ENCODE results near the gene IYD. TPM values are rescaled to one million over a fixed set of nuclear protein-coding genes. Genes with fewer than 3 reads are reported as not detected.

Gene IYD
- total and polyA plus RNA-seq, 9 of the 15 experiments (the other 6 are each of a cell fraction or from before 2014, with no cell fraction given), result not detected

- Histone ChIP-seq H3K4me1 (replicated peaks in 1 of 2; ENCODE audit: control insufficient read depth in 2 of 2, insufficient read depth in 2 of 2, low read length in 2 of 2) (peaks cover 8 to 13% of the 10 kb centered on the region in 2 experiments; a peak in 3 of 5 replicates), H3K9ac (ENCODE audit: insufficient read depth in 1 of 2, low read depth in 2 of 2, low read length in 2 of 2) (no peak overlapping the region), H3K79me2 (ENCODE audit: control insufficient read depth, insufficient read depth, low read length) (no peaks in the 10 kb centered on the region), H3K4me3 (no peak overlapping the region), H3K4me2 (ENCODE audit: insufficient read depth, low read length) (no peak overlapping the region), H3K9me3 (replicated peaks; ENCODE audit: control insufficient read depth, insufficient read depth, low read depth, low read length) (no peaks in the 10 kb centered on the region), H2AFZ (ENCODE audit: low read depth, low read length) (no peak overlapping the region), H3K27ac (ENCODE audit: extremely low read depth, low read depth, low read length) (no peak overlapping the region), H3K27me3 (ENCODE audit: control insufficient read depth in 2 of 2, insufficient read depth in 2 of 2, low read length in 2 of 2) (no peaks in the 10 kb centered on the region), H3K9me1 (ENCODE audit: control insufficient read depth, insufficient read depth, low read length) (no peaks in the 10 kb centered on the region), H4K20me1 (replicated peaks; ENCODE audit: control insufficient read depth, insufficient read depth, low read length) (no peaks in the 10 kb centered on the region), H3K36me3 (ENCODE audit: control insufficient read depth, insufficient read depth, low read length) (no peaks in the 10 kb centered on the region)
- in situ Hi-C loops (cut with MboI), result loop anchor here (5.0 kb wide), 1 partner anchor 254 kb away; no protein-coding TSS in a partner anchor
- intact Hi-C loops (cut with micrococcal nuclease), result no loop called here
- TF ChIP-seq ZNF24 (IDR thresholded peaks at IDR 0.05) (peak; percentile 90), MAFG (tag; conservative IDR thresholded peaks at IDR 0.05) (no peak)
- no TSS peak for BruUV-seq (replicated peaks)
- ChIA-PET POLR2A (interaction anchor here (0.8 to 1.8 kb wide), 4 partner anchors 9 to 202 kb away, joined by 3 to 9 read pairs (median 3); no protein-coding TSS in a partner anchor), CTCF (ENCODE audit: low intra/inter-chr PET ratio) (interaction anchor here (0.7 to 3.9 kb wide), 2 partner anchors 69 to 256 kb away, joined by 3 to 47 read pairs; no protein-coding TSS in a partner anchor)
- DNase-seq (ENCODE audit: extremely low read depth in 1 of 4, low spot score in 3 of 4), result no peak
- WGBS (ENCODE audit: insufficient coverage, low coverage, missing lambda C conversion rate), result 36% methylated on average over 2 of the region's 2 CpGs
- FAIRE-seq, result no peak
- ATAC-seq, result no peak
Measured at GRCh38 chr6:150336708-150337107, 32.1 kb upstream of the IYD start.

- no TSS peak for BruUV-seq (replicated peaks)
- Histone ChIP-seq H3K4me2 (ENCODE audit: insufficient read depth, low read length) (no peak overlapping the region), H3K79me2 (ENCODE audit: control insufficient read depth, insufficient read depth, low read length) (no peaks in the 10 kb centered on the region), H3K27me3 (ENCODE audit: control insufficient read depth in 2 of 2, insufficient read depth in 2 of 2, low read length in 2 of 2) (peaks cover 11 to 13% of the 10 kb centered on the region in 2 experiments; a peak in 4 of 5 replicates), H3K4me3 (no peak overlapping the region), H3K9me3 (replicated peaks; ENCODE audit: control insufficient read depth, insufficient read depth, low read depth, low read length) (no peaks in the 10 kb centered on the region), H3K36me3 (ENCODE audit: control insufficient read depth, insufficient read depth, low read length) (no peaks in the 10 kb centered on the region), H3K9ac (ENCODE audit: insufficient read depth in 1 of 2, low read depth in 2 of 2, low read length in 2 of 2) (no peak overlapping the region), H4K20me1 (replicated peaks; ENCODE audit: control insufficient read depth, insufficient read depth, low read length) (no peaks in the 10 kb centered on the region), H3K27ac (ENCODE audit: extremely low read depth, low read depth, low read length) (no peak overlapping the region), H3K4me1 (replicated peaks in 1 of 2; ENCODE audit: control insufficient read depth in 2 of 2, insufficient read depth in 2 of 2, low read length in 2 of 2) (no peaks in the 10 kb centered on the region), H3K9me1 (ENCODE audit: control insufficient read depth, insufficient read depth, low read length) (no peaks in the 10 kb centered on the region), H2AFZ (ENCODE audit: low read depth, low read length) (no peak overlapping the region)
- ATAC-seq (no peak), FAIRE-seq (no peak), DNase-seq (ENCODE audit: extremely low read depth in 1 of 4, low spot score in 3 of 4) (no peak)
- intact Hi-C loops (cut with micrococcal nuclease) (no loop called here), in situ Hi-C loops (cut with MboI) (no loop called here)
- POLR2A ChIA-PET, result interaction anchor here (0.6 kb wide), 1 partner anchor 287 kb away, joined by 3 read pairs; no protein-coding TSS in a partner anchor
- WGBS (ENCODE audit: insufficient coverage, low coverage, missing lambda C conversion rate), result 26% methylated on average over 2 of the region's 2 CpGs
- CTCF ChIA-PET (ENCODE audit: low intra/inter-chr PET ratio), result no interaction called here
- TF ChIP-seq RAD51 (IDR thresholded peaks at IDR 0.05; ENCODE audit: borderline replicate concordance, low read depth) (no peak), PPARD (CRISPR knock-in tag; IDR thresholded peaks at IDR 0.05) (no peak), NR0B1 (IDR thresholded peaks at IDR 0.05; ENCODE audit: partially characterized antibody) (no peak), SMARCA4 (IDR thresholded peaks at IDR 0.05) (no peak), MAFF (IDR thresholded peaks at IDR 0.05; ENCODE audit: low read length) (no peak), SMARCC2 (IDR thresholded peaks at IDR 0.05; ENCODE audit: low read depth) (no peak), ETS1 (conservative IDR thresholded peaks at IDR 0.05; ENCODE audit: control insufficient read depth, low read depth, low read length) (no peak), FOXP4 (CRISPR knock-in tag; IDR thresholded peaks at IDR 0.05; ENCODE audit: borderline replicate concordance) (no peak)
Measured at GRCh38 chr6:150342126-150342525, 26.7 kb upstream of the IYD start.

Data from K562 (cell line).